HL-60/S4 treated with retinoic acid at 250 ng/mL for 4 days and 3 days (cell line): ENCODE results near the gene ADCK2.
"Not testable (repeated sequence)": the region's sequence is repeated elsewhere in the genome, so short reads cannot be mapped to it uniquely, and the experiment has no call there.

Source experiments
- in situ Hi-C: fragments of 300-500 bp; cut with MboI; formaldehyde crosslinking; loops from 2 replicates; pipeline ENCODE4 v1.7.0; 2022; ENCODE audit warnings: low sequenced_read_pairs

ADCK2 gene

GRCh38 chr7:140673774-140674155 is 1.0 kb downstream of the ADCK2 start:
- in situ Hi-C loops = no loop called here

DNA sequence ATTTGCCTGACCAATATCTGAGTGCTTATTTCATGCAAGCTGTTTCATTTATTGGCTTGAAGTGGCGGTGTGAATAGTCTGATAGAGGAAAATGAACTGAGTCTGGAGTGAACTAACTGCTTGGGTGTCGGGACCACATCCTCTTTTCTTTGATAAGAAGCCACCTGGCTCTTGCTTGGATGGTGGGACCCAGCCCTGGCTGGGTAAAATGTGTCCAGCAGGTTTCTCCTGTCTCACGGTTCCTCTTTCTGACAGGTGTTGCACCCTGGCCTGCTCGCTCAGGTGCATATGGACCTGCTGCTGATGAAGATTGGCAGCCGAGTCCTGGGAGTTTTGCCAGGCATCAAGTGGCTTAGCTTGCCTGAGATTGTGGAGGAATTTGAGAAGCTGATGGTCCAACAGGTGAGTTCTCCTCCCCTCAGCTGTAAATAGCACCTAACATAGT is 1.6 kb downstream of the ADCK2 start:
- in situ Hi-C loops = no loop called here

DNA sequence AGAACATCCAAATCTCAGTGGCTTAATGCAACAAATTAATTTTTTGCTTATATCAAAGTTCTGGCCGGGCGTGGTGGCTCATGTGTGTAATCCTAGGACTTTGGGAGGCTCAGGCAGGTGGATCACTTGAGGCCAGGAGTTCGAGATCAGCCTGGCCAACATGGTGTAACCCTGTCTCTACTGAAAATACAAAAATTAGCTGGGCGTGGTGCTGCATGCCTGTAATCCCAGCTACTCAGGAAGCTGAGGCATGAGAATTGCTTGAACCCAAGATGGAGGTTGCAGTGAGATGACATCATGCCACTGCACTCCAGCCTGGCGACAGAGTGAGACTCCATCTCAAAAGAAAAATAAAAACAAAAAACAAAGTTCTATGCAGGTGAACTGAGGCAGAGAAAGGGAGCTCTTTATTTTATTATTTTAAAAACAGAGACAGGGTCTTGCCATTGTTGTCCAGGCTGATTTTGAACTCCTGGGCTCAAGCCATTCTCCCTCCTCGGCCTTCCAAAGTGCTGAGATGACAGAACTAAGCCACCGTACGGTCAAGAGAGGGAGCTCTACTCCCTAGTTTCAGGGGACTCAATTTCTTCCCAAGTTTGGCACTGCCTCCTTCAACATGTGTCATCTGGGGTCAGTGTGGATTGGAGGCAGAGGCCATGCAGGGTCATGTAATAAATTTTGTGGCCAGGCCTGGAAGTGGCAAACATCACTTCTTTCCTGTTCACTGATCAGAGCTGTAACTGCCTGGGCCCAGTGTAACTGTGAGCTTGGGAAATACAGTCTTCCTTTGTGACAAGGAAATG is 2.4 kb downstream of the ADCK2 start:
- in situ Hi-C loops = no loop called here

GRCh38 chr7:140675726-140676125 is 3.0 kb downstream of the ADCK2 start:
- in situ Hi-C loops = no loop called here

GRCh38 chr7:140676306-140676705 is 3.6 kb downstream of the ADCK2 start:
- in situ Hi-C loops = no loop called here

DNA sequence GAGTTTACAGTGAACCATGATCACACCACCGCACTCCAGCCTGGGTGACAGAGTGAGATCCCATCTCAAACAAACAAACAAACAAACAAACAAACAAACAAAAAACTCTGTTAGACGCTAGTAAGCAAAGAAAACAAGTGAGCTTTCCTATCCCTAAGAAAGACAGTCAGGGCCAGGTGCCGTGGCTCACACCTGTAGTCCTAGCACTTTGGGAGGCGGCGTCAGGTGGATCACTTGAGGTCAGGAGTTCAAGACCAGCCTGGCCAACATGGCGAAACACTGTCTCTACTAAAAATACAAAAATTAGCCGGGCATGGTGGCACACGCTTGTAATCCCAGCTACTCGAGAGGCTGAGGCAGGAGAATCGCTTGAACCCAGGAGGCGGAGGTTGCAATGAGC is 4.2 kb downstream of the ADCK2 start:
- in situ Hi-C loops = not testable (repeated sequence)

- in situ Hi-C loops = no loop called here
Measured at GRCh38 chr7:140677496-140677895, 4.8 kb downstream of the ADCK2 start.

- in situ Hi-C loops = no loop called here
Measured at GRCh38 chr7:140678081-140678815, 5.5 kb downstream of the ADCK2 start.

DNA sequence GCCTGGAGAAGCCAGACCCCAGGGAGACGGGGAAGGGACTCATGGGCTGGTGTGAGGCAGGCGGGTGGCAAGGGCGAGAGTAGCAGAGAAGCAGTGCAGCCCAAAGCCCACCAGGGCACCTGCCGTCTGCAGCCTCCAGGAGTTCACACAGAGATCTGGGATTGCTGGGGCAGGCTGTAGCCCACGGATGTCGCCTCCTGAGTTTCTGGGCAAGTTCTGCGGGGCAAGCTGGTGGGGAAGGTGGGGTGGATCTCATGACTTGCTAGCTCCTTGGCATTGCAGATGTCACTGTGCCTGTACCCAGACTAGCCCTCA is 6.0 kb downstream of the ADCK2 start:
- in situ Hi-C loops = no loop called here

GRCh38 chr7:140679186-140679585 is 6.4 kb downstream of the ADCK2 start:
- in situ Hi-C loops = no loop called here

DNA sequence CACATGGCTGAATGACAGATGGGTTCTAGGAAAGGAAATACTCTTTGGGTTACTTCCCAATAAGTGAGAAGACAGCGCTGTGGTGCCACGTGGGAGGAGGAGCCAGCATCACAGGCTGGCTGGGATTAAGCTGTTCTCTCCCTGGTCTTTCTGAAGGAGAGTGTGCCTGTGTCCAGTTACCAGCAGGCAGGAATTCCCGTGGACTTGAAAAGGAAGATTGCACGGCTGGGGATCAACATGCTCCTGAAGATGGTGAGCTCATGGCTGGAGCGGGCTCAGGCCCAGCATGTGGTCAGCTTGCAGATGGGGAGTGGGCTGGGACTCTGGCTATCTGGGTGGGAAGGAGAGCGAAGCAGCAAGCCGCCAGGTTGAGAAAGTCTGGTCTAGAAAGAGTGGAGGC is 8.1 kb downstream of the ADCK2 start:
- in situ Hi-C loops = no loop called here

DNA sequence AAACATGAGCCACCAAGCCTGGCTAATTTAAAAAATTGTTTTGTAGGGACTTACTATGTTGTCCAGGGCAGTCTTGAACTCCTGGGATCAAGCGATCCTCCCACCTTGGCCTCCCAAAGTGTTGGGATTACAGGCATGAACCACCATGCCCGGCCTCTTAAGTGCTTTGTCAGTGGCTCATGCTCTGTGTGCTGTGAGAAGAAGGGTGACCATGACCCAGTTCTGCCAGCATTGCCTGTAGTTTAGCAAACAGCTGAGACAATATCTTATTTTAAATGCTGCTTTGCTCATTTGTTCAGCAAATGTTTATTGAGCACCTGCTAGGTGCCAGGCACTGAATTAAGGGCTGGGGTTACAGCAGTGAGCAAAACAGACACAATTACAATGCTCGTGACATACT is 9.0 kb downstream of the ADCK2 start:
- in situ Hi-C loops = no loop called here

DNA sequence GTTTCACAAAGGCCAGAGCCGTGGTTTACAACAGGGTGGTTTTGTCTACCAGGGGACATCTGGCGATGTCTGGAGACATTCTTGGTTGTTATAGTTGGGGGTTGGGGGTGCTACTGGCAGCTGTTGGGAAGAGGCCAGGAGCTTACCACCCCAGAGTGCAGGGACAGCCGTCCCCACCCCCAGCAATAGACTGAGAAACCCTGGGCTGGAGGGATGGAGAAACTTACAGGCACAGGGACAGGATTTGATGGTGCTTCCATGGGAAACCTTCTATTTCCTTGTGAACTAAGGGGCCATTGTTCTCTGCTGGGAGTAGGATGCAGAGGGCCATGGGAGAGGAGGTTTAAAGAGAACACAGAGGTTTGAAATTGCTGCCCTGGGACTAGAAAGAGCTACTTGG is 10.9 kb downstream of the ADCK2 start:
- in situ Hi-C loops = no loop called here

DNA sequence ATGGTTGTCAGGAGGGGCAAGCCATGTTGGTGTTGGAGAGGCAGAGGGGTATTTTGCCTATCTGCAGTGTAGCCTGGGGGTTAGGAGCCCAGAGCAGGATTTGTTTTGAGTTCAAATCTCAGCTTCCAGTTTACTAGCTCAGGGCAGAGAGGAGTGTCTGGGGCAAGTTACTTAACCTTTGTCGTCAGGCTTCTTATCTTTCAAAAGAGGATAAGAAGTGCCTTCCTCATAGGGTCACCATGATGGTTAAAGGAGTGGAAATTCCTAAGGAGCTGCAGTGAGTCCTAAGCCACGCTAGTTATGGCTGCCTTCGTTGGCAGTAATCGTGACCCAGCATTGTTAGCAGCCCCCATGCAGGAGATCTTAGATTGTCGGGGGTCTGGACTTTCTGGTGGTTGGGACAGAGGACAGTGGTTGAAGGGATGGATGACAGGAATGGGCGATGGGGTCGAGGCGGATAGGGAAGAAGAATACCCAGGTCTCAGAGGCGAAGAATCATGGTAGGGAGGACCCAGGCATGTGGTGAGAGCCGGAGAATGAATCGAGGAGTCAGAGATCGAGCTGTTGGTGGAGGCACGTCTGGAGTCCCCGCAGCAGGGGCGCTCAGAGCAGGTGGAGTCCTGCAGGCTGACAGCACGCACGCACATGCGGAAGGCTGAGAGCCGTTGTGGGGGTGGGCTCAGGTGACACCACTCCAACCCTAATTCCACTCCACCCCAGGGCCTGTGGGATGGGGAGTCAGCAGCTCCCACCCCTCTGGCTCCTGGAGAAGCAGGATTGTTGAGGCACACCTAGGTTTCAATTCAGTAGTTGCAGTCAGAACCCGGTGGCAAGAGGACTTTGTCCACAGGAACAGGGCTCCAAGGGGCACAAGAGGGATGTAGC is 11.6 kb downstream of the ADCK2 start:
- in situ Hi-C loops = no loop called here

DNA sequence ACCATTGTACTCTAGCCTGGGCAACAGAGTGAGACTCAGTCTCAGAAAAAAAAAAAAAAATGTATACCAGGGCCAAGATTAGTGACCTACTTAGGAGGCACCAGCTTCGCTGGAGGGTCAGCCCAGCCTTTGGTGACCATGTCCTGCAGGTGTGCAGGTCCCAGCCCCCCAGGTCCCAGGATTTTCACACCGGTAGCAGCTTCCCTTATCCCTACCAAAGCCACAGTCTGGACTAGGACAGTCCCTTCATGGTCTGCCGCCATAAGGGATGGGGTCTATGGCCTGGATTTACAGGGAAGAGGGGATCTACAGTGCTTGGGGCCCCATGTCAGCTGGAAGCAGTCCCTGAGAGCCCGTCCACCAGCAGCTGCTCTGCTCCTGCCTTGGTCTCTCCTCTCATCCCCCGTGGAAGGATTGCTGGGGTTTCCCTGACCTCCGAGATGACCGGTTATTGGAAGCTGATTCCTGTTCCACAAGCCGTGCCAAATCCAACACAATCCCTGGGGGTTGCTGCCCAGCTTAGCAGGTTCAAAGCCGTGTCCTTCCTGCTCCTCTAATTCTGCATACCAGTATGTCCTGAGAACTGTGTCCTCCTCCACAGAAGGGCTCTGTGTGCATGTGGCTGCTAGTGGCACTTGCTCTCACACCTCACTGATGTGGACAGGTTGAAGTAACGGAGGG is 12.8 kb downstream of the ADCK2 start:
- in situ Hi-C loops = no loop called here

GRCh38 chr7:140686921-140687320 is 14.2 kb downstream of the ADCK2 start:
- in situ Hi-C loops = no loop called here

DNA sequence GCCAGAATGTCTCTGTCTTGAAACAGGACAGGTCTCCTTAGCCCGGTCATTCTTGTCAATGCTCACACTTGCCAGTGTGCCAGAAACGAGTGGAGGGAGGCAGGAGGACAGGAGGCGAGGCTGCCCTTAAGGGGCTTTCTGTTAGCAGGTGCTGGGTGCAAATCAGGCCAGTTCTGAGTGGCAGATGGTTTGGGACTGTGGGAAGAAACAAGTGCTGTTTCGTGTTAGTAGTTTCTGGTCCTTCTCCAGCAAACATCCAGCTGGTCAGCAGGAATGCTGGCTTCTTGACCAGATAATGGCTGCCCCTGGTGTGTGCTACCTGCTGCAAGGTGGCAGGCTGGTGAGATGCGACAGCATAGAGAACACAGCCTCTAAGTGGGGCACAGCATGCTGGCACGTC is 15.6 kb downstream of the ADCK2 start:
- in situ Hi-C loops = no loop called here

DNA sequence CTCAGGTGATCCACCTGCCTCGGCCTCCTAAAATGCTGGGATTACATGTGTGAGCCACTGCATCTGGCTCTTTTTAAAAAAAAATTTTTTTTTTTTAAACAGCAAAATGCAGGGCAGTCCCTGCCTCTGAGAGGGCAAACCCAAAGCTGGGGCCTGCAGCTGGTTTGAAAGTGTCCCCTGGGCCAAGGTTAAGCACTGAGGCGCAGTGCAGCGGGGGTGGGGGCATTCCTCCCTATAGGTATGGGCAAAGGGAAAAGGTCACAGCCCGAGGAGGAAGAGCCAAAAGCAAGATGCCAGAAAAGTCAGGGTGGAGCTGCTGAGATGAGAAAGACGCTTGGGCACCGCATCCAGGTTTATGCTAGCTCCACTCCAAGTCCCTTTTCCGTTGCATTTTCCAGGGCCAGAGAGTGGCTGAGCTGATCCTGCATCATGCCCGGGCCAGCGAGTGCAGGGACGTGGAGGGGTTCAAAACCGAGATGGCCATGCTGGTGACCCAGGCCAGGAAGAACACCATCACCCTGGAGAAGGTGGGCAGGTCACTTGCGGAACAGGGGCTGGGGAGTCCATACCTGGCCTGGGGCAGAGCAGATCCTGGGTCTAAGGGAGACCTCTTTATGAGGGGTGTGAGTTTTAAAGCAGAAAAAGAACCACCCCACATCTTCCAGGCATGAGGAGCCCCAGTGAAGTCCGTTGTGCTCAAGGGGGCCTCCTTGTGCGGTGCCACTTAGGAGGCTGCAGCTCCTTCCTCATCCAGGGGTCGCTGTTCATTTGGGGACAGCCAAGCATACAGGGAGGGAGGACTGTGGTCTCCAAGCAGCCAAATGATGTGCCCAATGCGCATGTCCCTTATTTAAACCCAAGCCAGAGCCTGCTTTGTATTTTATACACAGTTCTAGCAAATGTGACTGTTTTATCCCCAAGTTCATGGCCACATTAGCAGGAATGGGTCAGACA is 16.7 kb downstream of the ADCK2 start:
- in situ Hi-C loops = no loop called here

DNA sequence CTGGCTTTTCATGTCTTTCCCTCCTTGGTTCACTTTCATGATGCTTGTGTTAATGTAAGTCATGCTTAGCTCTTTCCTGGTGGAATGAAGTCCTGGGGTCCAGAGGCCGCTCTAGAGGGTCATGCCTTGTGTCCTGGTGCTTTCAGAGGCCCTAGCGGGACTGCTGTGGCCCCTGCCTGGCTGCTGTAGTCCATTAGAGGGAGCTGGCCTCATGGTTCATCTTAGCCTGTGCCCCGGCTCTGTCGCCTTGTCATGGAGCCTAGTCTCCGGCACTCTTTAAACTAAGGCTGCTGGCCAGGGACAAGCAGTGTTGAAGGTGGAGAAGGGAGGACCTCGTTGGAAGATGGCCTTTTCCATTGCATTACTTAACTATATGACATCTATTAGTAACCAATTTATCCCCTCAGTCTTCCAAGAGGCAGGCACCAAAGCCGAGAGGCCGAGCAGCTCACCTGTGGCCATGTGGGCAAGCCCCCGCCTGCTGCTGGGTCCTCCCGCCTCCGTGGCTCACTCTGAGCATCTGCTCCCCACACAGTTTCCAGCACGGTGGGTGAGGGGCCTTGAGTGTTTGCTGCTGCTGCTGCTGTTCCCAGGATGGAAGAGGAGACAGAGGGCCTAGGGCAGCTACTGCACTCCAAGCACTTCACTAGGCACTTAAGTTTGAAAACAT is 18.8 kb downstream of the ADCK2 start:
- in situ Hi-C loops = no loop called here
